Heart right ventricle (tissue), 16 donors: ENCODE measurements around the gene LRRC8C. TPM values are rescaled to one million over a fixed set of nuclear protein-coding genes. Genes with fewer than 3 reads are reported as not detected.

Experiments used
- ATAC-seq, 8 donors: fragments of 200-7000 bp; cut with Tn5 transposase; one replicate each; pipeline ENCODE4 v1.9.1; 2020; ENCODE audit warnings: mild to moderate bottlenecking in 8 of 8, moderate library complexity in 8 of 8, moderate number of reproducible peaks in 1 of 8
- DNase-seq, 2 donors: peaks; one replicate each; pipeline ENCODE4 v3.0.0-alpha.2; 2020
- H3K27ac ChIP-seq, 10 donors: fragments of 200-600 bp; sonication (generic) in 2 of 10; one replicate each; pipeline versions ENCODE4 v1.5.0 to v1.8.0; 2020 to 2022; ENCODE audit warnings: mild to moderate bottlenecking in 3 of 10
- H3K27me3 ChIP-seq, 7 donors: fragments of 200-600 bp; one replicate each; pipeline ENCODE4 v1.8.0; 2021 to 2022; ENCODE audit warnings: mild to moderate bottlenecking in 2 of 7
- H3K36me3 ChIP-seq, 9 donors: fragments of 200-600 bp; sonication (generic) in 1 of 9; one replicate each; pipeline versions ENCODE4 v1.5.0 to v1.8.0; 2020 to 2022; ENCODE audit warnings: mild to moderate bottlenecking in 2 of 9
- H3K4me1 ChIP-seq, 9 donors: fragments of 200-600 bp; sonication (generic) in 1 of 9; one replicate each; pipeline versions ENCODE4 v1.5.0 to v1.8.0; 2020 to 2022; ENCODE audit warnings: mild to moderate bottlenecking in 4 of 9
- H3K4me3 ChIP-seq, 10 donors: fragments of 200-600 bp; sonication (generic) in 2 of 10; one replicate each; pipeline versions ENCODE4 v1.5.0 to v1.8.0; 2020 to 2022; ENCODE audit warnings: mild to moderate bottlenecking in 7 of 10, moderate library complexity in 2 of 10
- H3K9me3 ChIP-seq, 11 donors: fragments of 200-600 bp in 10 of 11; sonication (generic) in 2 of 11; one replicate each; pipeline versions ENCODE4 v1.5.0 to v1.8.0; 2013 to 2022; ENCODE audit warnings: mild to moderate bottlenecking in 2 of 11, control low read depth in 1 of 11, moderate library complexity in 1 of 11
- CTCF ChIP-seq, 9 donors: fragments of 200-600 bp; sonication (generic) in 2 of 9; IDR thresholded peaks; one replicate each; pipeline versions ENCODE4 v1.5.0 to v1.8.0; 2021 to 2022; ENCODE audit warnings: antibody characterized with exemption in 9 of 9, mild to moderate bottlenecking in 5 of 9, moderate library complexity in 1 of 9
- WGBS, 2 donors: extraction: QIAGEN DNeasy Blood & Tissue Kit; methylation state at CpG; one replicate each; pipeline ENCODE4 v1.1.7; 2013; ENCODE audit warnings: inconsistent platforms in 1 of 2; 5-methylcytosine and 5-hydroxymethylcytosine counted together
- intact Hi-C, 10 donors: fragments of 100-400 bp; cut with DNase I; formaldehyde crosslinking; loops; one replicate each; pipeline versions ENCODE4 v1.11.1 to v1.14.2; 2022
- polyA plus RNA-seq, 2 donors: library from polyadenylated mRNA; stranded (reverse); fragments of 200-250 nt; gene quantifications; one replicate each; pipeline ENCODE4 v1.2.3, GENCODE V29; 2013
- total RNA-seq, 10 donors: library from RNA; stranded (reverse); fragmentation: NEBNext Ultra II Directional in 3 of 10; extraction: Animal tissue kit (Norgen Biotek cat#: 25700) in 3 of 10; gene quantifications; one replicate each; pipeline versions ENCODE4 v1.2.1 to v1.2.4, GENCODE V29; 2021 to 2023
- donor health status: Arrhythmogenic right ventricular cardiomyopathy.
- donor health status: ischemic (EF 13 %, LVEDD 7.1; RV severe dilation, severe dysfunction).
- donor health status: healthy with polysubstance abuse.
- donor health status: DM: no; HTN: yes; CAD: no.
- donor health status: DM: no; HTN: no; CAD: no.
- donor health status: ischemic (EF 25% LVEDD 6.9; RV normal size, moderate dysfunction).
- donor health status: ischemic (EF 25% LVEDD 5.7; RV mildly dilated, moderate dysfunction).
- donor health status: healthy.
- donor health status: DM: yes; HTN: yes; CAD: no.
- donor health status: Ischemic cardiomyopathy.
- donor health status: ischemic (EF 35%, LVEDD 5.7; RV mildly dilated, moderate dysfunction).
- donor health status: nonischemic (EF 11% LVEDD 7.7; RV severe dilation, severe dysfunction).
- donor health status: DM: yes; HTN: yes; CAD: no.
- donor health status: PGD.
- donor health status: ischemic (EF 29% LVEDD 5.4; RV normal size, mild dysfunction).
- donor health status: nonischemic (EF 23%, LVEDD 6.1; RV moderate dilation, normal function).

The LRRC8C gene
- total and polyA plus RNA-seq, 12 donors = 3.7 to 12.3 (median 8.2) TPM

- ATAC-seq (no peak), DNase-seq (no peak)
- intact Hi-C loops = loop anchor here in 6 of 10 donors (2.0 to 10.0 kb wide), 5 partner anchors 76 to 164 kb away; partner anchors contain the start of gene LRRC8B (in 3 of the 6)
- Histone ChIP-seq H3K36me3 (no peaks in the 10 kb centered on the region), H3K4me3 (no peak overlapping the region), H3K27me3 (no peaks in the 10 kb centered on the region), H3K4me1 (peaks cover 0 to 39% (median 27%) of the 10 kb centered on the region in 9 donors), H3K27ac (no peak overlapping the region), H3K9me3 (no peaks in the 10 kb centered on the region)
- 94 to 97% methylated on average over 3 of the region's 3 CpGs for WGBS, 2 donors
- TF ChIP-seq CTCF (IDR thresholded peaks at IDR 0.05) = no peak
These were observed 32.3 kb upstream of the LRRC8C start for GRCh38 chr1:89600451-89601224.

- no peaks in the 10 kb centered on the region for H3K36me3 ChIP-seq
- ATAC-seq = no peak
- H3K27me3 ChIP-seq = no peaks in the 10 kb centered on the region
- peak overlapping the region in 4 of 10 donors; percentile 7 to 18 (median 8) for H3K27ac ChIP-seq
- intact Hi-C loops = loop anchor here in 6 of 10 donors (5.0 to 10.0 kb wide), 4 partner anchors 78 to 162 kb away; partner anchors contain the start of gene LRRC8B (in 3 of the 6)
- 61 to 63% methylated on average over 6 of the region's 6 CpGs for WGBS, 2 donors
- DNase-seq = no peak
- peaks cover 5 to 62% (median 43%) of the 10 kb centered on the region in 9 donors for H3K4me1 ChIP-seq
- H3K9me3 ChIP-seq = no peaks in the 10 kb centered on the region
- no peak overlapping the region for H3K4me3 ChIP-seq
- no peak for TF ChIP-seq CTCF (IDR thresholded peaks at IDR 0.05)
These were observed 30.0 kb upstream of the LRRC8C start for GRCh38 chr1:89602871-89603404.

GRCh38 chr1:89603651-89604413, 29.1 kb upstream of the LRRC8C start:
- Histone ChIP-seq H3K36me3 (no peaks in the 10 kb centered on the region), H3K9me3 (no peaks in the 10 kb centered on the region), H3K4me1 (peaks cover 6 to 70% (median 52%) of the 10 kb centered on the region in 9 donors), H3K4me3 (no peak overlapping the region), H3K27ac (peak overlapping the region in 4 of 10 donors; percentile 2 to 81 (median 7)), H3K27me3 (no peaks in the 10 kb centered on the region)
- WGBS, 2 donors = 67% methylated on average over 4 of the region's 4 CpGs
- ATAC-seq (peak in 1 of 8 donors; percentile 23), DNase-seq (no peak)
- intact Hi-C loops = loop anchor here in 6 of 10 donors (5.0 to 10.0 kb wide), 4 partner anchors 79 to 161 kb away; partner anchors contain the start of gene LRRC8B (in 3 of the 6)
- no peak for TF ChIP-seq CTCF (IDR thresholded peaks at IDR 0.05)

GRCh38 chr1:89604414-89604735, 28.5 kb upstream of the LRRC8C start:
- ATAC-seq (no peak), DNase-seq (no peak)
- no peaks in the 10 kb centered on the region for H3K27me3 ChIP-seq
- TF ChIP-seq CTCF (IDR thresholded peaks at IDR 0.05) = no peak
- intact Hi-C loops = loop anchor here in 6 of 10 donors (5.0 to 10.0 kb wide), 4 partner anchors 80 to 160 kb away; partner anchors contain the start of gene LRRC8B (in 3 of the 6)
- 81% methylated on average over 3 of the region's 3 CpGs for WGBS, 2 donors
- H3K27ac ChIP-seq = peak overlapping the region in 2 of 10 donors; percentile 2 to 81
- H3K4me3 ChIP-seq = no peak overlapping the region
- H3K9me3 ChIP-seq = no peaks in the 10 kb centered on the region
- H3K4me1 ChIP-seq = peaks cover 9 to 70% (median 58%) of the 10 kb centered on the region in 9 donors
- H3K36me3 ChIP-seq = no peaks in the 10 kb centered on the region
